SK-N-SH (cell line): Measurements from ENCODE around the gene SNX12. TPM values are rescaled to one million over a fixed set of nuclear protein-coding genes. Genes with fewer than 3 reads are reported as not detected.

ENCODE experiments used
- CTCF ChIA-PET: fragments of 300-600, 350-600 bp; formaldehyde crosslinking; extraction: SDS; loops from one replicate; lab custom pipeline; 2021; lab: Yijun Ruan, JAX
- POLR2A ChIA-PET: fragments of 350-600 bp; sonication (Branson Sonifier 250); formaldehyde crosslinking; extraction: SDS; loops from one replicate; lab custom pipeline; 2020; ENCODE audit warnings: antibody characterized with exemption, inconsistent platforms; lab: Yijun Ruan, JAX
- DNase-seq: peaks from one replicate; pipeline ENCODE4 v3.0.0; 2012
- H2AFZ ChIP-seq: fragments of 200-600 bp; sonication (generic); 2 replicates; pipeline ENCODE4 v1.8.1; 2016; ENCODE audit warnings: antibody characterized with exemption, mild to moderate bottlenecking, low read depth
- H3F3A ChIP-seq: fragments of 200-600 bp; sonication (generic); replicated peaks from 2 replicates; pipeline ENCODE3; 2016; ENCODE audit warnings: antibody characterized with exemption, mild to moderate bottlenecking; ENCODE audit not compliant: insufficient read depth
- H3K27ac ChIP-seq, 2 experiments: fragments of 200-500 bp in 1 of 2; fragments of 200-600 bp in 1 of 2; sonication (Bioruptor generic) in 1 of 2; sonication (generic), shearing (Covaris generic) in 1 of 2; 2 replicates each; pipeline versions ENCODE4 v1.5.1 to v1.6.1; 2014 to 2016; ENCODE audit warnings: low read depth in 2 of 2, inconsistent platforms in 1 of 2, low read length in 1 of 2, mild to moderate bottlenecking in 1 of 2, mixed read lengths in 1 of 2
- H3K27me3 ChIP-seq: fragments of 200-600 bp; sonication (generic), shearing (Covaris generic); 2 replicates; pipeline ENCODE4 v1.6.1; 2016; ENCODE audit warnings: mixed run types; ENCODE audit not compliant: insufficient read depth
- H3K36me3 ChIP-seq, 2 experiments: fragments of 200-500 bp in 1 of 2; fragments of 200-600 bp in 1 of 2; sonication (Bioruptor generic) in 1 of 2; sonication (generic) in 1 of 2; replicated peaks in 1 of 2; 2 replicates each; pipeline versions ENCODE3 to v1.5.1; 2014 to 2016; ENCODE audit warnings: low read length in 1 of 2, mild to moderate bottlenecking in 1 of 2; ENCODE audit not compliant: insufficient read depth in 2 of 2, control insufficient read depth in 1 of 2
- H3K4me1 ChIP-seq, 2 experiments: fragments of 200-500 bp in 1 of 2; fragments of 200-600 bp in 1 of 2; sonication (Bioruptor generic) in 1 of 2; sonication (generic), shearing (Covaris generic) in 1 of 2; 2 replicates each; pipeline versions ENCODE4 v1.5.1 to v1.6.1; 2014 to 2016; ENCODE audit warnings: low read depth in 1 of 2, low read length in 1 of 2, mixed run types in 1 of 2; ENCODE audit not compliant: insufficient read depth in 2 of 2, control insufficient read depth in 1 of 2
- H3K4me2 ChIP-seq: fragments of 200-600 bp; sonication (generic), shearing (Covaris generic); 2 replicates; pipeline ENCODE4 v1.6.1; 2017; ENCODE audit warnings: mixed run types
- H3K4me3 ChIP-seq, 2 experiments: fragments of 200-500 bp in 1 of 2; fragments of 200-600 bp in 1 of 2; sonication (Bioruptor generic) in 1 of 2; sonication (generic), shearing (Covaris generic) in 1 of 2; 2 replicates each; pipeline versions ENCODE4 v1.5.1 to v1.8.1; 2014 to 2016; ENCODE audit warnings: low read depth in 2 of 2, inconsistent platforms in 1 of 2, low read length in 1 of 2, mild to moderate bottlenecking in 1 of 2, mixed read lengths in 1 of 2, moderate library complexity in 1 of 2
- H3K79me2 ChIP-seq: fragments of 200-600 bp; sonication (generic); 2 replicates; pipeline ENCODE4 v1.8.1; 2017; ENCODE audit warnings: mild to moderate bottlenecking; ENCODE audit not compliant: insufficient read depth
- H3K9ac ChIP-seq: fragments of 200-600 bp; sonication (generic); 2 replicates; pipeline ENCODE4 v1.6.1; 2017; ENCODE audit warnings: mixed run types
- H3K9me2 ChIP-seq: fragments of 200-600 bp; sonication (generic); 2 replicates; pipeline ENCODE4 v1.6.1; 2017; ENCODE audit warnings: mixed run types
- H3K9me3 ChIP-seq: fragments of 200-600 bp; sonication (generic); 2 replicates; pipeline ENCODE4 v1.6.1; 2017; ENCODE audit warnings: mixed run types, mild to moderate bottlenecking, moderate library complexity
- H4K20me1 ChIP-seq: fragments of 200-600 bp; sonication (generic); 2 replicates; pipeline ENCODE4 v1.6.1; 2017; ENCODE audit warnings: mild to moderate bottlenecking, mixed run types; ENCODE audit not compliant: insufficient read depth
- EZH2phosphoT487 ChIP-seq: fragments of 200-600 bp; sonication (generic); IDR thresholded peaks from 2 replicates; pipeline ENCODE4 v1.6.1; 2017; ENCODE audit warnings: low read depth, mixed run types, mild to moderate bottlenecking, antibody characterized with exemption, moderate library complexity, borderline replicate concordance
- FOSL2 ChIP-seq: IDR thresholded peaks from 2 replicates; pipeline ENCODE4 v1.4.0; 2012; ENCODE audit warnings: low read depth, mild to moderate bottlenecking, moderate library complexity, borderline replicate concordance
- GATA2 ChIP-seq: sonication (generic); formaldehyde crosslinking; IDR thresholded peaks from 2 replicates; pipeline ENCODE4 v1.5.0; 2020; ENCODE audit warnings: mild to moderate bottlenecking, missing genetic modification reagents
- JUND ChIP-seq: IDR thresholded peaks from 2 replicates; pipeline ENCODE4 v1.4.0; 2012
- NFIC ChIP-seq: IDR thresholded peaks from 2 replicates; pipeline ENCODE4 v1.4.0; 2012; ENCODE audit warnings: borderline replicate concordance
- RXRA ChIP-seq: IDR thresholded peaks from 2 replicates; pipeline ENCODE4 v1.4.0; 2012; ENCODE audit warnings: low read depth, mild to moderate bottlenecking, borderline replicate concordance
- SIN3A ChIP-seq: IDR thresholded peaks from 2 replicates; pipeline ENCODE4 v1.6.1; 2012; ENCODE audit warnings: low read depth, mild to moderate bottlenecking, low read length, moderate library complexity, borderline replicate concordance
- SMC3 ChIP-seq: IDR thresholded peaks from 2 replicates; pipeline ENCODE4 v1.6.1; 2012; ENCODE audit warnings: low read depth, low read length, improper control_type of control experiment
- TAF1 ChIP-seq: IDR thresholded peaks from 2 replicates; pipeline ENCODE4 v1.6.1; 2012; ENCODE audit warnings: low read depth, mild to moderate bottlenecking, low read length, moderate library complexity, borderline replicate concordance
- TCF12 ChIP-seq: IDR thresholded peaks from 2 replicates; pipeline ENCODE4 v1.4.0; 2012
- TEAD4 ChIP-seq: IDR thresholded peaks from 2 replicates; pipeline ENCODE4 v1.4.0; 2012; ENCODE audit warnings: mild to moderate bottlenecking, borderline replicate concordance; ENCODE audit not compliant: insufficient read depth
- WGBS: methylation state at CpG from one replicate; pipeline ENCODE4 v1.1.6; 2017; ENCODE audit warnings: low lambda C conversion rate; 5-methylcytosine and 5-hydroxymethylcytosine counted together
- polyA plus RNA-seq, 3 experiments: library from polyadenylated mRNA; depleted of rRNA; stranded (reverse); fragments of >200 nt; gene quantifications; 2 replicates each; pipeline ENCODE4 v1.2.3, GENCODE V29; 2012
- TF ChIP-seq, protein P1 (sequence below): IDR thresholded peaks from 2 replicates; pipeline ENCODE4 v1.4.0; 2012; ENCODE audit warnings: low read depth, borderline replicate concordance
- TF ChIP-seq, protein P2 (sequence below): IDR thresholded peaks from 2 replicates; pipeline ENCODE4; 2012
- TF ChIP-seq, protein P3 (sequence below): IDR thresholded peaks from 2 replicates; pipeline ENCODE4 v1.4.0; 2012; ENCODE audit warnings: low read depth
- TF ChIP-seq, protein P4 (sequence below): fragments of 200-600 bp; sonication (generic); IDR thresholded peaks from 2 replicates; pipeline ENCODE4 v1.6.1; 2017; ENCODE audit warnings: antibody characterized with exemption, mild to moderate bottlenecking, moderate library complexity
- TF ChIP-seq, protein P5 (sequence below): fragments of 150-350 bp; IDR thresholded peaks from 2 replicates; pipeline ENCODE4 v1.6.1; 2017; ENCODE audit warnings: antibody characterized with exemption, low read length, low read depth, borderline replicate concordance

The SNX12 gene
- polyA plus RNA-seq, 1 of the 3 experiments (the other 2 are of a cell fraction) = 39.8 TPM

DNA sequence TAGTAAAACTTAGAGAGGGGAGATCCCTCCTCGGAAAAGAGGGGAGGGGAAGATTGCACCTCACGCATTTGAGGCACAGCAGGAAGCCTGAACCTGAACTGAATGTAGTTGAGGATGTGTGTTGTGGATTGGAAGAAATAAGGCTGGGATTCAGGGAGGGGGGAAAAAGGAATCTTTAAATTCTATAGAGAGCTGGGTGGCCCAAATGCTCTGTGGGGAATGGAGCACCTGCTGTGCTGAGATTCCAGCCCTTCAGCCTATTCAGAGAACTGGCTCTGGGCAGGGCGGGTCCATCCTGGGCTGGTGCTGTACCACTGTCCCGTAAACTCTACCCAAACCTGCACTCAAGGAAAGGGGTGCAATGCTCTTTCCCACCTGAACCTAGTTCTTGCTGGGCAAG lies 31.6 kb upstream of the SNX12 start:
- ChIA-PET CTCF (interaction anchor here (1.2 to 3.7 kb wide), 3 partner anchors 28 to 79 kb away, joined by 3 to 30 read pairs (median 5); no protein-coding TSS in a partner anchor), POLR2A (no interaction called here)
- TF ChIP-seq TCF12 (no peak), SMC3 (no peak), RXRA (no peak), GATA2 (CRISPR knock-in tag) (no peak), SIN3A (no peak), TAF1 (no peak), EZH2phosphoT487 (no peak), TEAD4 (no peak), FOSL2 (no peak), NFIC (no peak), JUND (no peak)
- TF ChIP-seq, protein P1, sequence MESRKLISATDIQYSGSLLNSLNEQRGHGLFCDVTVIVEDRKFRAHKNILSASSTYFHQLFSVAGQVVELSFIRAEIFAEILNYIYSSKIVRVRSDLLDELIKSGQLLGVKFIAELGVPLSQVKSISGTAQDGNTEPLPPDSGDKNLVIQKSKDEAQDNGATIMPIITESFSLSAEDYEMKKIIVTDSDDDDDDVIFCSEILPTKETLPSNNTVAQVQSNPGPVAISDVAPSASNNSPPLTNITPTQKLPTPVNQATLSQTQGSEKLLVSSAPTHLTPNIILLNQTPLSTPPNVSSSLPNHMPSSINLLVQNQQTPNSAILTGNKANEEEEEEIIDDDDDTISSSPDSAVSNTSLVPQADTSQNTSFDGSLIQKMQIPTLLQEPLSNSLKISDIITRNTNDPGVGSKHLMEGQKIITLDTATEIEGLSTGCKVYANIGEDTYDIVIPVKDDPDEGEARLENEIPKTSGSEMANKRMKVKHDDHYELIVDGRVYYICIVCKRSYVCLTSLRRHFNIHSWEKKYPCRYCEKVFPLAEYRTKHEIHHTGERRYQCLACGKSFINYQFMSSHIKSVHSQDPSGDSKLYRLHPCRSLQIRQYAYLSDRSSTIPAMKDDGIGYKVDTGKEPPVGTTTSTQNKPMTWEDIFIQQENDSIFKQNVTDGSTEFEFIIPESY = no peak
- TF ChIP-seq, protein P2, sequence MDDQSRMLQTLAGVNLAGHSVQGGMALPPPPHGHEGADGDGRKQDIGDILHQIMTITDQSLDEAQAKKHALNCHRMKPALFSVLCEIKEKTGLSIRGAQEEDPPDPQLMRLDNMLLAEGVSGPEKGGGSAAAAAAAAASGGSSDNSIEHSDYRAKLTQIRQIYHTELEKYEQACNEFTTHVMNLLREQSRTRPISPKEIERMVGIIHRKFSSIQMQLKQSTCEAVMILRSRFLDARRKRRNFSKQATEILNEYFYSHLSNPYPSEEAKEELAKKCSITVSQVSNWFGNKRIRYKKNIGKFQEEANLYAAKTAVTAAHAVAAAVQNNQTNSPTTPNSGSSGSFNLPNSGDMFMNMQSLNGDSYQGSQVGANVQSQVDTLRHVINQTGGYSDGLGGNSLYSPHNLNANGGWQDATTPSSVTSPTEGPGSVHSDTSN = no peak
- TF ChIP-seq, protein P3, sequence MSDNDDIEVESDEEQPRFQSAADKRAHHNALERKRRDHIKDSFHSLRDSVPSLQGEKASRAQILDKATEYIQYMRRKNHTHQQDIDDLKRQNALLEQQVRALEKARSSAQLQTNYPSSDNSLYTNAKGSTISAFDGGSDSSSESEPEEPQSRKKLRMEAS = no peak
- TF ChIP-seq, protein P4, sequence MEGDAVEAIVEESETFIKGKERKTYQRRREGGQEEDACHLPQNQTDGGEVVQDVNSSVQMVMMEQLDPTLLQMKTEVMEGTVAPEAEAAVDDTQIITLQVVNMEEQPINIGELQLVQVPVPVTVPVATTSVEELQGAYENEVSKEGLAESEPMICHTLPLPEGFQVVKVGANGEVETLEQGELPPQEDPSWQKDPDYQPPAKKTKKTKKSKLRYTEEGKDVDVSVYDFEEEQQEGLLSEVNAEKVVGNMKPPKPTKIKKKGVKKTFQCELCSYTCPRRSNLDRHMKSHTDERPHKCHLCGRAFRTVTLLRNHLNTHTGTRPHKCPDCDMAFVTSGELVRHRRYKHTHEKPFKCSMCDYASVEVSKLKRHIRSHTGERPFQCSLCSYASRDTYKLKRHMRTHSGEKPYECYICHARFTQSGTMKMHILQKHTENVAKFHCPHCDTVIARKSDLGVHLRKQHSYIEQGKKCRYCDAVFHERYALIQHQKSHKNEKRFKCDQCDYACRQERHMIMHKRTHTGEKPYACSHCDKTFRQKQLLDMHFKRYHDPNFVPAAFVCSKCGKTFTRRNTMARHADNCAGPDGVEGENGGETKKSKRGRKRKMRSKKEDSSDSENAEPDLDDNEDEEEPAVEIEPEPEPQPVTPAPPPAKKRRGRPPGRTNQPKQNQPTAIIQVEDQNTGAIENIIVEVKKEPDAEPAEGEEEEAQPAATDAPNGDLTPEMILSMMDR = no peak
- TF ChIP-seq, protein P5, sequence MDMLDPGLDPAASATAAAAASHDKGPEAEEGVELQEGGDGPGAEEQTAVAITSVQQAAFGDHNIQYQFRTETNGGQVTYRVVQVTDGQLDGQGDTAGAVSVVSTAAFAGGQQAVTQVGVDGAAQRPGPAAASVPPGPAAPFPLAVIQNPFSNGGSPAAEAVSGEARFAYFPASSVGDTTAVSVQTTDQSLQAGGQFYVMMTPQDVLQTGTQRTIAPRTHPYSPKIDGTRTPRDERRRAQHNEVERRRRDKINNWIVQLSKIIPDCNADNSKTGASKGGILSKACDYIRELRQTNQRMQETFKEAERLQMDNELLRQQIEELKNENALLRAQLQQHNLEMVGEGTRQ = no peak

More for the DNA sequence above, 31.6 kb upstream of the SNX12 start:
- no peaks in the 10 kb centered on the region for H4K20me1 ChIP-seq
- H3K4me1 ChIP-seq = peaks cover 0 to 45% of the 10 kb centered on the region in 2 experiments; a peak in 1 of 4 replicates
- no peak overlapping the region for H2AFZ ChIP-seq
- no peak overlapping the region for H3K27ac ChIP-seq
- H3K9me2 ChIP-seq = no peaks in the 10 kb centered on the region
- peaks cover 5% of the 10 kb centered on the region; the same call in 1 of the 2 replicates for H3K27me3 ChIP-seq
- no peak overlapping the region for H3K4me2 ChIP-seq
- H3K4me3 ChIP-seq = no peak overlapping the region
- DNase-seq = no peak
- H3K9ac ChIP-seq = no peak overlapping the region
- H3K79me2 ChIP-seq = no peaks in the 10 kb centered on the region
- H3F3A ChIP-seq = no peaks in the 10 kb centered on the region
- H3K9me3 ChIP-seq = no peaks in the 10 kb centered on the region
- 35% methylated on average over 2 of the region's 4 CpGs for WGBS
- H3K36me3 ChIP-seq = no peaks in the 10 kb centered on the region
